ENCODE results near the gene SYNGR2.

The SYNGR2 gene

DNA sequence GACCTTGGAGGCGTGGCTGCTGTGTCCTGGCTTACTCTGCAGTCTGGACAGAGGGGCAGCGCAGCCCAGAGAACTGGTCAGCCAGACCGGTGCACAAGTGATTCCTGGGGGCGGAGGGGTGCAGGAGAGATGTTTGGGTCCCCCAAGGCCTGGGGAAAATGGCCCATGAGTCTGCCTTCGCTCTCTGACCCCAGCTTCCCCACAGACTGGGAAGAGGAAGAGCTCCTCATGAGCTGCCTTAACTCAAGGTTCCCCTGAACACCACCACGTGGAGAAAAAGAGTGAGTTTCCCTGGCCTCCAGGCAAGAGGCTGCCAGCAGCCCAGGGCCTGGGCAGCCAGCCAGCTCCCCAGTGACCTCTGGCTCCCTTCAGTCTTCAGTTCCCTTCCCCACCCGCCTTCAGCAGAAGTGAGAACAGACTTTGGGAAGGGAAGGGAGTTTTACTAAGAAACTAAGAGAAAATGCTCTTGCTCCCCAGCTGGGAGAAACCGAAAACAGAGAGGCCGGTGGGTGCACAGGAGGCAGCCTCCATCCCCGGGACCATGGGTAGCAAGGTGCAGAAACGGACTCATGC is 24.1 kb upstream of the SYNGR2 start:
- peak; percentile 92 for DNase-seq

DNA sequence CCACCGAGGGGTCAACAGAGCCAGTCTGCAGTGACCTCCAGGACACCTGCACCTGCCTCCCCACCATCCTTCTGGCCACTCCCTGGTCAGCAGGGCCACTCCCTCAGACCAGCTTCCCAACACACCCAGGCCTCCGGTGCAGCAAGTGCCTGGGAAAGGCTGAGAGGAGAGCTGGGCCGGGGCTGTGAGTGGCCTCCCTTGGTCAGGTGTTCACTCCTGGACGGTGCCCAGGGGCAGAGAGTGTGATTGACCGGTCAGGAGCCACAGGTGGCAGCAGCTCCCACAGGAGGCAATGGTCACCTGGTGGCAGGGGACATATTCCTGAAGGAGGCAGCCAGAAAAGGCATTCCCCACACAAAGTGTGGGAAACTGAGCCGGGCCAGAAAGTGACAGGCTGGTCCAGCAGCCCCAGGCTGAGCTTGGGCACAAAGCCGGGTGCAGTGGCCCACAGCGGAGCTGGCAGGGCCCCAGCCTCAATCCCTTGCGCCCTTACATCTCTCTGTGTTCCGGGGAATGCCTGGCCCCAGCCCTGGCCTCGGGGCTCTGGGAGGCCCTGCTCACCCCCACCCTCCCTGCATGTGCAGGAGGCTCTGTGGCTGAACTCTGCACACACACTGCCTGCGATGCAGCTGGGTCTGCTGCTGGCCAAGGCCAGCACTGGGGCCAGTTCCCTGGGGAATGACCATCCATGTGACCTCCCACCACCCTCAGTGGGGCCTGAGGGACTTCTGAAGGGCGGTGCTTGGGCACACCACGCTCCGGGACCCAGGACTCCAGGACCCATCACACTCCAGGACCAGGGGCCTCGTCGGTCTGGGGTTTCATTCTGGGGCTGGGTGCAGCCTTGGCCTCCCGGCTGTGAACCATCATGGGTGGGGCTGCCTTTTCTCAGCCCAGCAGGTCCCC is 23.4 kb upstream of the SYNGR2 start:
- DNase-seq: no peak

GRCh38 chr17:78146471-78146869 is 21.9 kb upstream of the SYNGR2 start:
- no peak for DNase-seq

DNA sequence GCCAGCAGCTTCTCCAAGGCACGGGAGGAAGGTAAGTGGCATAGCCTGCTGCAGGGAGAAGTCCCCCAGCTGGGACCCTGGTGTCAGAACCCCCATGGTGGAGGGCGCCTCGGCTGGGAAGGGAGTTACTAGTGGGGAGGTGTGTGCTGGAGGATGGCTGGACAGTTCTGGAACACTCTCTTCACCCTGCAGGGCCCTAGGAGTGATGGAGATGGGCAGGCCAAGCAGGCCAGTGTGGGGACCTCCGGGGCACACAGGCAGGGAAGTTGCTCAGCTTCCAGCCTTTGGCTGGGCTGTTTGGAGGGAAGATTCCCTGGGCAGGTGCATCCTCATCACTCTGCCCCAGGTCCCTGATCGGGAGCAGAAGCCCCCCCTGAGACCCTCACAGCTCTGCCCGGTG is 21.5 kb upstream of the SYNGR2 start:
- no peak for DNase-seq

- no peak for DNase-seq
These were observed 20.9 kb upstream of the SYNGR2 start for GRCh38 chr17:78147315-78147998.

DNA sequence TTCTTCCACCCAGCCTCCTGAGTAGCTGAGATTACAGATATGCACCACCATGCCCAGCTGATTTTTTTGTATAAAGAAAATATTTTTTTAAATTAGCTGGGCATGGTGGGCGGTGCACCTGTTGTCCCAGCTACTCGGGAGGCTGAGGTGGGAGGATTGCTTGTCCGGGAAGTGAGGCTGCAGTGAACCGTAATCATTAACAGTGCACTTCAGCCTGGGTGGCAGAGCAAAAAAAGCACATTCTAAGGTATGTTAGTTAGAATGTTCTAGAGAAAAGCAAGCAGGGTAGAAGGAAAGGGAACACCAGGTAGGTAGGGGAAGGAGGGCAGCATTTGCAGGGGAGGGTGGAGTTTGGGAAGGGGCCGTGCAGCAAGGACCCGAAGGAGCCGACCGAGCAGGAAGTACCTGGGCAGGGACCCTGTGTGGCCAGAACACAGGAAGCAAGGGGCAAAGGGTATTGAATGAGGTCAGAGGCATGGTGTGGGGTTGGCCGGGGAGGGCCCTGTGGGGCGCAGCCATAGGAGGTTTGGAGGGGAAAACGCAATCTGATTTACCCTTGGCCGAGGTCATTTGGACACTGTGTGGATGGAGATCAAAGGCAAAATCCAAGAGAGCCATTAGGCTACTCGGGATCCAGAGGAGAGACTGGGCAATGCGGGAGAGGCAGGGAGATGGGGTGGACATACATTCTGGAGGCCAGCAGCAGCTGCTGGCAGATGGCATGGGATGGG is 19.9 kb upstream of the SYNGR2 start:
- no peak for DNase-seq

GRCh38 chr17:78151514-78152008 is 16.8 kb upstream of the SYNGR2 start:
- DNase-seq: no peak

GRCh38 chr17:78154903-78155811 is 13.2 kb upstream of the SYNGR2 start:
- peak; percentile 66 for DNase-seq

GRCh38 chr17:78159575-78160158 is 8.7 kb upstream of the SYNGR2 start:
- DNase-seq: peak; percentile 86

GRCh38 chr17:78163881-78164747 is 4.3 kb upstream of the SYNGR2 start:
- DNase-seq: no peak

GRCh38 chr17:78164748-78165607 is 3.4 kb upstream of the SYNGR2 start:
- no peak for DNase-seq

- DNase-seq: no peak
These were observed 2.0 kb upstream of the SYNGR2 start for GRCh38 chr17:78166416-78166815.

DNA sequence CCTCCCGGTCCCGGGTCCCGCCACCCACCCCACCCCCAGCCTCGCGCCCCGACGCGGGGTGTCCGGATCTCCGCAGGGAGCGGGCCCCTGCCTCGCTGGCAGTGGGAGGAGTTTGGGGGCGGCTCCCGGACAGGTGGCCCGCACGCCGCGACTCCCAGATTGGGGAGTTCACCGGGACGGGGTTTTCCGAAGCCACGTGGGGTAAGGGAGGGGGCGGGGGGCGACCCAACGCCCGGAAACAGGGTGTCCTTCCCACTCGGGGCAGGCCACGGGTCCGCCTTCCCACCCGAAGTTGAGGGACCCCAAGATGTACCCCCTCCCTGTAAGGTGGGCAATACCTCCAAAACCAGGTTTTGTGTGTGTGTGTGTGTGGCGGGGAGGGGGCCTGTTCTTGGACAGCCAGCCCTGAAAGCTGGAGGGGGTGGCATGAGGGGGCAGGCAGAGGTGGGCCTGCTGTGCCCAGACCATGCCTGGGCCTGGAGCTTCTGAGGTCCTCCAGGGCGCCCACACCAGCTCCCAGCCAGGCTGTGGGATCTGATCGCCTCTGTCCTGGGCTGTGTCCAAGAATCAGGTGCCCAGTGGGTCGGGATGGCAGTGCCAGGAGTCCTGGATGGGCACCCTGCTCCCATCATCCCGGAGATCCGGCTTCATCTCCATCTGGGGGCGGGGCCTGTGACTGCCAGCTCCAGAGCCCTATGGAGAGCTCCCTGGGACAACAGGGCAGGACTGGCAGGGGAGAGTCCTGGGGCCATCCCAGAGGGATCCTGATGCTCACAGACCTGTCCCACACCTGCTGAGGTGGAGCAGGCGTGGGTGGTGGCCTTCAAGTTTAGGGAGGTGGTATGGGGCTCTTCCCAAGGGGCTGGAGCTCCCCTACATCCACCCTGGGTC is 767 bp downstream of the SYNGR2 start:
- DNase-seq: no peak

DNA sequence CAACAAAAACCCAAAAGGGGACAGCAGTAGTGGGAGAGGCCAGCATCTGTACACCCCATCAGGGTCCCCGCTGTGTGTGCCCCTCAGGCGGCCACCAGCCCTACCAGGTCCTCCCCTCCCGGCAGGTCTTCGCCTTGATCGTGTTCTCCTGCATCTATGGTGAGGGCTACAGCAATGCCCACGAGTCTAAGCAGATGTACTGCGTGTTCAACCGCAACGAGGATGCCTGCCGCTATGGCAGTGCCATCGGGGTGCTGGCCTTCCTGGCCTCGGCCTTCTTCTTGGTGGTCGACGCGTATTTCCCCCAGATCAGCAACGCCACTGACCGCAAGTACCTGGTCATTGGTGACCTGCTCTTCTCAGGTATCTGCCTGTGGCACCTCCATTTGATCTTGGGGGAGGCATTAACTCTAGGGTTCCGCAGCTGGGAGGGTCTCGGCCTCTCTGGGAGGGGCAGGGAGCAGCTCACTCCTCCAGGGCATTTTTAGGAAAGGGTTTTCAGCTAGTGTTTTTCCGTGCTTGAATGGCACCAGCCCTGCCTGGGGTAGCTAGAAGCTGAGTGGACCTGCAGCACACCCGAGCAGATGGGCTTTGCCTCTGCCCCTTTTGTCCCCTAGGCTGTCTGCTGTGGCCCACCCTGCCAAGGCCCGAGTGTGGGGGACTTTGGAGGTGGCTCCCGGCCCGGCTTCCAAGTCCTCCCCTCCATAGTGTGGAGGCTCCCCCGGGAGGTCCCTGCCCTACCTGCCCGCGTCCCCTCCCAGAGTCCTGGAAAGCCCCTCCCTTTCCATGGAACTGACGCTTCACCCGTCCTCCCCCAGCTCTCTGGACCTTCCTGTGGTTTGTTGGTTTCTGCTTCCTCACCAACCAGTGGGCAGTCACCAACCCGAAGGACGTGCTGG is 2.6 kb downstream of the SYNGR2 start:
- DNase-seq: no peak

DNA sequence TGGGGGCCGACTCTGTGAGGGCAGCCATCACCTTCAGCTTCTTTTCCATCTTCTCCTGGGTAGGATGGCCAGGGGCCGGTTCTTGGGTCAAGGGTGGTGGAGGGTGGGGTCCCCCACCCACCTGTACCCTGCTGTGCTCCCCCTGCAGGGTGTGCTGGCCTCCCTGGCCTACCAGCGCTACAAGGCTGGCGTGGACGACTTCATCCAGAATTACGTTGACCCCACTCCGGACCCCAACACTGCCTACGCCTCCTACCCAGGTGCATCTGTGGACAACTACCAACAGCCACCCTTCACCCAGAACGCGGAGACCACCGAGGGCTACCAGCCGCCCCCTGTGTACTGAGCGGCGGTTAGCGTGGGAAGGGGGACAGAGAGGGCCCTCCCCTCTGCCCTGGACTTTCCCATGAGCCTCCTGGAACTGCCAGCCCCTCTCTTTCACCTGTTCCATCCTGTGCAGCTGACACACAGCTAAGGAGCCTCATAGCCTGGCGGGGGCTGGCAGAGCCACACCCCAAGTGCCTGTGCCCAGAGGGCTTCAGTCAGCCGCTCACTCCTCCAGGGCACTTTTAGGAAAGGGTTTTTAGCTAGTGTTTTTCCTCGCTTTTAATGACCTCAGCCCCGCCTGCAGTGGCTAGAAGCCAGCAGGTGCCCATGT is 3.3 kb downstream of the SYNGR2 start:
- DNase-seq: peak; percentile 42

GRCh38 chr17:78172249-78173051 is 4.1 kb downstream of the SYNGR2 start:
- DNase-seq: peak; percentile 74
